Effector CD8-positive, alpha-beta T cell (primary cell): Measurements from ENCODE around the gene SPATA31D4.

ENCODE experiments used
- DNase-seq: peaks from one replicate; lab custom pipeline; 2025; lab: John Stamatoyannopoulos, UW

Gene SPATA31D4

DNA sequence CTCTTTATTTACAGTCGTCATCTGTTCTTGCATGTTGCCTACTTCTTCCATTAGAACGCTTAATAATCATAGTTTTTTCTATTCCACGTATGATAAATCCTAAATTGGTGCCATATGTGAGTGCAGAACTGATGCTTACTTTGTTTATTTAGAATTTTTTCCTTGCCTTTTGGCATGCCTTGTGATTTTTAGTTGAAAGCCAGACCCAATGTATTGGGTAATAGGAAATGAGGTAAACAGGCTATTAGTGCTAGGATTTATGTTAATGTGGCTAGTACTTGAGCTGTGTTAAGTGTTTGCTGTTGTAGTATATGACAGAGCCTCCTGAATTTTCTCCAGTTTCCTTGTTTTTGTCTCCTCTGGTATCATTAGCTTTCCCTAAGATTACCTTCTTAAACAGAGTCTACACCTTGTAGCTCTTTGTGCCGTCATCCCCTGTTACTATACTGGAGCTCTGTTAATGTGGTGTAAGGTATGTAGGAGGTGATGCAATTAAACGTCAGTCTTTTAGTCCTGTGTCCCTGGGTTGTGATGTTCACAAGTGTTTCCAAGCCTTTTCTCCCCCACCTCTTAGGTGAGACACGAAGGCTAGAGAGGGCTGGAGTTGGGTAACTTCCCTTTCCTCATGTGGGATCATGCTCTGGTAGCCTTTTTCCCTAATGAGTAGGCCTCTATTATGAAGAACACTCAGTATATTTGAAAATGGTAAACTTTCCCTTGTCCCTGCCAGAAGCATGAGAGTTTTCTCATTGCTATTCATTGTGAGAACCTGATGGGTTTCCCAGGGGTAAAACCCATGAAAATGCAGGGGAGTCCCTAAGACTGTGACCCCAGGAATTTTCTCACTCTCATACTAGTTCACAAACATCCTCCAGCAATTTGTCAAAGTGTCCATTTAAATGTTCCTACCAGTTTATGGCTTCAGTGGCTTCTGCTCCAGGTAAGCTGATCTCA, 36.3 kb downstream of the SPATA31D4 start:
- DNase-seq = no peak

DNA sequence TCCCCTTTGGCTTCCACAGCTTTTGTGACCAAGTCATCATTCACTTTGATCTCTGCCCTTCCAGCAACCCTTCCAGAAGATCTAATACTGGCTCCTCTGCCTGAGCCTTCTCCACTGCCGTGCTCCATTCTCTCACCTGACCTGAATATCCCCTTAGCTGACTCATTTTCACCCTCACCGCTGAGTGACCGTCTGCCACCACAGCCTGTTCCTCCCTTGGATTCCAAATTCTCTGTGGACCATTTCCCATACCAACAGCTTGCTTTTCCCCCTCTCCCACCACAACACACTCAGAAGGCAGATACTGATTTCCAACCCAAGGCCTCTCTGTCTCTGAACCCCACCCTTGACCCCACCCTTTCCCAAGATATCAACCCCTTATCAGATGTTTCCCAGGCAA, 39.8 kb downstream of the SPATA31D4 start:
- DNase-seq = no peak

DNA sequence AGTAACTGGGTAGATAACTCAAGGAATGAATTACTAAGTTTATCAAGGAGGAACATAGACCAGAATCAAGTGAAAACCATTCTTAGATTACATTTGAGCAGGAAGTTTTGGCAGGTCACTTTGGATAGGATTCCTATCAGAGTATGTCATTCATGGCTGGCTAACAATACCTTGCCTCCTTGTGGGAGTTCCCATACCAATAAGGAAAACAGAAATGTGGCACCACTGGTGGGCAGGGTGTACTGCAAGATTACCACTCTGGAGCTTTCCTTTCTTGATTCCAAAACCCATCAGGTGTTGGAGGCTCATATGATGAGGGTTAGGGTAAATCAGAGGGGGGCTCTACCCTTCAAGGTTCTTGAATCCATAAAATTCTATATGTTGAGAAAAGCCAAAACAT, 41.7 kb downstream of the SPATA31D4 start:
- DNase-seq = no peak

DNA sequence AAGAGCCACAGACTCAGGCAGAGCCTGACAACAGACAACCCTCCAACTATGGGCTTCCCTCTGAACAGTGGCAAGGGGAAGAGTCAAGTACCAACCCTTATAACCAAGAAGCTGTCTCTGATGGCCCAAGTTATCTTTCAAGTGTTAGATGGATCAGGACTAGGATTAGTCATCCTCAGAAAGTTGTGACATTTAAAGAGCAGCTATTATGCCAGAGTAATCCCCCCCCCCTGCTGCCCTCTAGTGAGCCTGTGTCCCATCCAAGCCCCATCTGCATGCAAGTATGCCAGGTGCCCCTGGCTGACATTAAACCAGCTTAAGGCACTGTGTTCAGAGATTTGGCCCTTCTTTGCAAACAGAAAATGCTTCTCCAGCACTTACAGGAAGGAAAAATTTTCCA, 43.5 kb downstream of the SPATA31D4 start:
- DNase-seq = no peak

DNA sequence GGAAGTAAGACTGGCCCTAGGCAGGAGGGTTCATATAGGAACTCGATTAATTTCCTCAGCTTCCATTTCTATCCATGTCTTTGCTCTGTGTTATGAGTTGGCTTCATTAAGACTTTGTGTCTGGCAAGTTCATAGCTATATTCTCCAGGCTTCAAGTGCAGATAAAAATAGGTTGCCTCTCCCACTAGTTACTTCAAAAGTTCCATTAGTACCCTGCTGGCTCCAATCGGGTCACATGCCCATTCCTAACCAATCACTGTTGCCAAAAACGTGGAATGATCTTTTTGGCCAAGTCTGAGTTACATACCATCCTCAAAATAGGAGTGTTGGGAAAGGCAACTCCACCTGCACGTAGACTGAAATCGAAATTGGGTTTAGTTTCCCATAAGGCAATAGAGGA, 46.5 kb downstream of the SPATA31D4 start:
- no peak for DNase-seq

DNA sequence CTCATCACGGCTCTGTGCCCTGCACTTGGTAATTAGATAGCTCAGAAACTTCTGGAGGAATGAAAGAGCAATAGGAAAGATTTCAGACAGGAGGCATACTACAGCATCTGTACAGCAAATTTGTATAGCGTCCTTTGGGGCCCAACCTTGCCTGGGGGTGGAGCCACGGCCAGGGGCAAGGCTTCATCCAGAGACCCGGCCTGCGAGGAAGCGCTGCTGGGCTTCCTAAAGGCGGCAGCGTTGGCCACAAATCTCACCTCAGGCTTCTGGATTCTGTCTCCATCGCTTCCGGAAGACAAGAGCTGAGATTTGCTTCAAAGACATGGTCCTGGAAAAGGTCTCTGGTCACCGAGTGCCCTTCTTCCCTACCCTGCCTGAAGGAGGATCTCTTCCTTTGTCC, 48.1 kb downstream of the SPATA31D4 start:
- DNase-seq = no peak

DNA sequence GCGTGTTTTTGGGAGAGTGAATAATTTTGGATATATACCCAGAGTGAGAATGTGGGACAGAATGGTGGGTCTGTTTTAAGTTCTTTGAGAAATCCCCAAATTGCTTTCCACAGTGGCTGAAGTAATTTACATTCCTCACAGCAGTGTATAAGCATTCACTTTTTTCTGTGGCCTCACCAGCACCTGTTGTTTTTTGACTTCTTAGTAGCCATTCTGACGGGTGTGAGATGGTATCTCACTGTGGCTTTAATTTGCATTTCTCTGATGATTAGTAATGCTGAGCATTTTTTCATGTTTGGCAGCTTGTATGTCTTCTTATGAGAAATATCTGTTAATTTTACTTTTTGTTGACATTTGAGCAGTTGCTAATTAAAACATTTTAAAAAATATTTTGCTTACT, 51.0 kb downstream of the SPATA31D4 start:
- DNase-seq = no peak

DNA sequence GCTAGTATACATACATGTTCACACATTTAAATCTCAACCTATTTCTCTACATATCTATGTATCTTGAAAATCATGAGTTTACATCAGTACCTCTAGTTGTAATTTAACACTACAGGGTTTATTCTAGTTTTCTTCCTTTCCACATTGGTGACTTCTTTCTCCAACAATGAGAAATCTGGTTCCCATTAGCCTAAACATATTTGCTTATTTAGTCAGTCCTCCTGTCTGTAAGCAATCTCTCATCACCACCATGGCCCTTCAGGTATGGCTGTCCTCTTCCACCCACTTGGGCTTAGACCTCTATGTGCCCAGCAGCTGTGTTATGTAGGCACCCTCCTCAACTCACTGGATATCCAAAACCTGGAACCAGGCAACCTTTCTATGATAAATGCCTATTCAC, 52.3 kb downstream of the SPATA31D4 start:
- no peak for DNase-seq

DNA sequence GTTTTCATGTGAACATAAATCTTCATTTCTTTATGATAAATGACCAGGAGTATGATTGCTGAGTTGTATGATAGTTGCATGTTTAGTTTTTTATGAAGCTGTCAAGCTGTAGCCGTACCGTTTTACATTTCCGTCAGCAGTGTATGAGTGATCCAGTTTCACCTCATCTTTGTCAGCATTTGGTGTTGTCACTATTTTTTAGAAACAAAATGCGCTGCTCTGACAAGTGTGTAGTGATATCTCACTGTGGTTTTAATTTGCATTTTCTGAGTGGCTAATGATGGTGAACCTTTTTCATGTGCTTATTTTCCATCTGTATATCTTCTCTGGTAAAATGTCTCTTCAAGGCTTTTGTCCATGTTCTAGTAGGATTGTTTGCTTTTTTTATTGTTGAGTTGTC, 53.7 kb downstream of the SPATA31D4 start:
- no peak for DNase-seq
